ENCODE results near the gene MYH14.
A peak's percentile ranks its signal among the peaks of the same experiment; 100 is the strongest.
"Not testable (repeated sequence)": the region's sequence is repeated elsewhere in the genome, so short reads cannot be mapped to it uniquely, and the experiment has no call there.

MYH14 gene

GRCh38 chr19:50231821-50232220 lies 28.4 kb downstream of the MYH14 start:
- TF ChIP-seq, protein P1, sequence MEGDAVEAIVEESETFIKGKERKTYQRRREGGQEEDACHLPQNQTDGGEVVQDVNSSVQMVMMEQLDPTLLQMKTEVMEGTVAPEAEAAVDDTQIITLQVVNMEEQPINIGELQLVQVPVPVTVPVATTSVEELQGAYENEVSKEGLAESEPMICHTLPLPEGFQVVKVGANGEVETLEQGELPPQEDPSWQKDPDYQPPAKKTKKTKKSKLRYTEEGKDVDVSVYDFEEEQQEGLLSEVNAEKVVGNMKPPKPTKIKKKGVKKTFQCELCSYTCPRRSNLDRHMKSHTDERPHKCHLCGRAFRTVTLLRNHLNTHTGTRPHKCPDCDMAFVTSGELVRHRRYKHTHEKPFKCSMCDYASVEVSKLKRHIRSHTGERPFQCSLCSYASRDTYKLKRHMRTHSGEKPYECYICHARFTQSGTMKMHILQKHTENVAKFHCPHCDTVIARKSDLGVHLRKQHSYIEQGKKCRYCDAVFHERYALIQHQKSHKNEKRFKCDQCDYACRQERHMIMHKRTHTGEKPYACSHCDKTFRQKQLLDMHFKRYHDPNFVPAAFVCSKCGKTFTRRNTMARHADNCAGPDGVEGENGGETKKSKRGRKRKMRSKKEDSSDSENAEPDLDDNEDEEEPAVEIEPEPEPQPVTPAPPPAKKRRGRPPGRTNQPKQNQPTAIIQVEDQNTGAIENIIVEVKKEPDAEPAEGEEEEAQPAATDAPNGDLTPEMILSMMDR (conservative IDR thresholded peaks at IDR 0.05; ENCODE audit: low read depth, low read length) = no peak
- DNase-seq (ENCODE audit: low read depth) = no peak
- H3K4me3 ChIP-seq (ENCODE audit: low read length) = no peak overlapping the region

- TF ChIP-seq, protein P1 (conservative IDR thresholded peaks at IDR 0.05; ENCODE audit: low read depth, low read length) = no peak
Observed at GRCh38 chr19:50232600-50232999, 29.2 kb downstream of the MYH14 start.

DNA sequence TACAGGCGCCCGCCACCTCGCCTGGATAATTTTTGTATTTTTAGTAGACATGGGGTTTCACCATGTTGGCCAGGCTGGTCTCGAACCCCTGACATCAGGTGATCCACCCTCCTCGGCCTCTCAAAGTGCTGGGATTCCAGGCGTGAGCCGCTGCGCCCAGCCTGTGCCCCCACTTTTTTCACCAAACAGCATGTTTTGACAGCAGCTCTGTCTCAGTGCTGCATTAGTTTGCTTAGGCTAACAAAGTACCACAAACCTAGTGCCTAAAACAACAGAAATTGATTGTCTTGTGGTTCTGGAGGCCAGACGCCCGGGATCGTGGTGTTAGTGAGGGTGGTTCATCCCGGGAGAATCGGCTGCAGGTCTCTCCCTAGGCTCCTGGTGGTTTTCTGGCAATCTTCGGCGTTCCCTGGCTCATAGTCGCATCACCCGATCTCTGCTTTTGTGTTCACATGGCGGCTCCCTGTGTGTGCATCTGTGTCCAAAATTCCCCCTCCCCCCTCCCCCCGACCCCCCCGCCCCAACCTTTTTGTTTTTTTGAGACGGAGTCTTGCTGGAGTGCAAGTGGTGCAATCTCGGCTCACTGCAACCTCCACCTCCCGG lies 30.0 kb downstream of the MYH14 start:
- DNase-seq (ENCODE audit: low read depth) = no peak

More at GRCh38 chr19:50232600-50232999, 29.2 kb downstream of the MYH14 start:
- DNase-seq (ENCODE audit: low read depth) = no peak
- no peak overlapping the region for H3K4me3 ChIP-seq (ENCODE audit: low read length)

DNA sequence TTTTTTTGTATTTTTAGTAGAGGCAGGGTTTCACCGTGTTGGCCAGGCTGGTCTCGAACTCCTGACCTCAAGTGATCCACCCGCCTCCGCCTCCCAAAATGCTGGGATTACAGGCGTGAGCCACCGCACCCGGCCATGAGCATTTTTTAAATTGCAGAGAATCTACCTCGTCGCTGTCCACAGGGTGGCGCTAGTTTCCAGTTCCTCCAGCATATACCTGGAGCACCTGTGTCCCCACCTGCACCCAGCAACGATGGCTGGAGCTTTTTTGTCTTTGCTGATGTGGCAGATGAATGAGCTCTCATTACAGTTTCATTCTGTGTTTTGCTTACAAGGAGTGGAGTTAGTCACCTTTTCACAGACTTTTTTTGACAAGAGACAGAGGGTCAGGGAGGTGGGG lies 34.1 kb downstream of the MYH14 start:
- DNase-seq (ENCODE audit: low read depth); H3K4me3 ChIP-seq (ENCODE audit: low read length): not testable (repeated sequence)
- TF ChIP-seq, protein P1 (conservative IDR thresholded peaks at IDR 0.05; ENCODE audit: low read depth, low read length) = peak; percentile 32

More for the DNA sequence above, 30.0 kb downstream of the MYH14 start:
- TF ChIP-seq, protein P1 (conservative IDR thresholded peaks at IDR 0.05; ENCODE audit: low read depth, low read length) = no peak
- H3K4me3 ChIP-seq (ENCODE audit: low read length) = no peak overlapping the region

GRCh38 chr19:50238043-50238442 lies 34.6 kb downstream of the MYH14 start:
- TF ChIP-seq, protein P1 (conservative IDR thresholded peaks at IDR 0.05; ENCODE audit: low read depth, low read length) = no peak
- H3K4me3 ChIP-seq (ENCODE audit: low read length) = no peak overlapping the region
- DNase-seq (ENCODE audit: low read depth) = no peak

DNA sequence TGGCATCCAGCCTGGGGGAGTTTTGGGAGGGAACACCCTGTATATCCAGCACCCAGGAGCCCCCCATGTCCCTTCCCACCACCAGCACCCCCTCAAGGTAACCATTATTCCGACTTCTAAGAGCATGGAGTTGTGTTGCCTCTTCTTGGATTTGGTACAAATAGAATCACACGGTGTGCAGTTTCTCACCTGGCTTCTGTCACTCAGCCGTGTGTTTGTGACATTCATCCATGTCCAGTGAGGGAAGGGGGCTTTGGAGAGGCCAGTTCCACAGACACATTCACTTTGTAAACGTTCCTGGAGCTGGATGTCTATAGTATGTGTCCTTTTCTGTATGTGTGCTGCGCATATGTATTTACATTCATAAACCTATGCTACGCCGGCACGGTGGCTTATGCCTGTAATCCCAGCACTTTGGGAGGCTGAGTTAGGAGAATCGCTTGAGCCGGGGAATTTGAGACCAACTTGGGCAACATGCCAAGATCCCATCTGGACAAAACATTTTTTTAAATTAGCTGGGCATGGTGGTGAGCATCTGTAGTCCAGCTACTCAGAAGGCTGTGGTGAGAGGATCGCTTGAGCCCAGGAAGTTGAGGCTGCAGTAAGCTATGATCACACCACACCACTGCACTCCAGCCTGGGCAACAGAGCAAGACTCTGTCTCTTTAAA lies 36.6 kb downstream of the MYH14 start:
- no peak overlapping the region for H3K4me3 ChIP-seq (ENCODE audit: low read length)
- TF ChIP-seq, protein P1 (conservative IDR thresholded peaks at IDR 0.05; ENCODE audit: low read depth, low read length) = no peak

DNA sequence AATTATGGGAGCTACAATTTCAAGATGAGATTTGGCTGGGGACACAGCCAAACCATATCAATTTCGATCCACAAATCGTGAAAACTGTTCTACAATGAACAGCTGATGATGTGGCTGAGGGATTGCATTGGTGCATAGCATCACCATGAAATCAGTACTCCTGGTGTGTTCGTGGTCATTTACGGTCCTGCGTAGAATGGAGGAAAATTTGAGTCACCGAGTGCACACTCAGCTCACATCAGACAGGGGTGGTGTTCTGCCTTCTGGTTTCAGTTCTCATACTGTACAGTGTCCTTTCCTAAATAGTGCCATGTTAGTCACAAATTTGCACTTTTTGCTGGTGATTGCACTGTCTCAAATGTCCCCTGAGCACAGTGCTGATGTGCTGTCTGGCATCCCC lies 39.2 kb downstream of the MYH14 start:
- no peak overlapping the region for H3K4me3 ChIP-seq (ENCODE audit: low read length)
- TF ChIP-seq, protein P1 (conservative IDR thresholded peaks at IDR 0.05; ENCODE audit: low read depth, low read length) = no peak
- DNase-seq (ENCODE audit: low read depth) = no peak

More for the DNA sequence above, 36.6 kb downstream of the MYH14 start:
- no peak for DNase-seq (ENCODE audit: low read depth)

Measured in retinal pigment epithelial cell (primary cell).